HepG2 (cell line): ENCODE measurements around the gene ALDOA. TPM values are rescaled to one million over a fixed set of nuclear protein-coding genes. Genes with fewer than 3 reads are reported as not detected.

ENCODE experiments used
- EED ChIP-seq: sonication (generic); formaldehyde crosslinking; IDR thresholded peaks from 2 replicates; pipeline ENCODE4 v1.5.0; 2020; ENCODE audit warnings: mild to moderate bottlenecking, missing genetic modification reagents
- GATAD1 ChIP-seq: IDR thresholded peaks from 2 replicates; pipeline ENCODE4 v1.6.1; 2016; ENCODE audit warnings: missing genetic modification reagents, missing compliant biosample characterization
- RFX3 ChIP-seq: IDR thresholded peaks from 2 replicates; pipeline ENCODE4 v1.6.1; 2016; ENCODE audit warnings: missing biosample characterization, missing genetic modification reagents
- SPEN ChIP-seq: sonication (generic); formaldehyde crosslinking; IDR thresholded peaks from 2 replicates; pipeline ENCODE4 v1.5.1; 2020; ENCODE audit warnings: low read depth, mild to moderate bottlenecking, missing genetic modification reagents
- ZBTB38 ChIP-seq: sonication (generic); formaldehyde crosslinking; IDR thresholded peaks from 2 replicates; pipeline ENCODE4 v1.5.1; 2020; ENCODE audit warnings: mild to moderate bottlenecking, missing genetic modification reagents
- ZFX ChIP-seq: sonication (generic); formaldehyde crosslinking; IDR thresholded peaks from 2 replicates; pipeline ENCODE4 v1.4.0; 2020; ENCODE audit warnings: mild to moderate bottlenecking, low read depth, missing genetic modification reagents, moderate library complexity
- ZNF274 ChIP-seq: sonication (generic); formaldehyde crosslinking; IDR thresholded peaks from 2 replicates; pipeline ENCODE4 v1.5.1; 2020; ENCODE audit warnings: mild to moderate bottlenecking, missing genetic modification reagents
- ZNF296 ChIP-seq: sonication (generic); formaldehyde crosslinking; conservative IDR thresholded peaks from 2 replicates; pipeline ENCODE4 v1.5.0; 2020; ENCODE audit warnings: mild to moderate bottlenecking, missing genetic modification reagents
- ZNF33A ChIP-seq: sonication (generic); formaldehyde crosslinking; IDR thresholded peaks from 2 replicates; pipeline ENCODE4 v1.5.1; 2020; ENCODE audit warnings: missing genetic modification reagents, mild to moderate bottlenecking, moderate library complexity, borderline replicate concordance
- ZNF556 ChIP-seq: sonication (generic); formaldehyde crosslinking; IDR thresholded peaks from 2 replicates; pipeline ENCODE4 v1.4.0; 2020; ENCODE audit warnings: mild to moderate bottlenecking, missing genetic modification reagents, borderline replicate concordance
- ZNF619 ChIP-seq: sonication (generic); formaldehyde crosslinking; IDR thresholded peaks from 2 replicates; pipeline ENCODE4 v1.4.0; 2020; ENCODE audit warnings: mild to moderate bottlenecking, missing genetic modification reagents
- ZSCAN9 ChIP-seq: IDR thresholded peaks from 2 replicates; pipeline ENCODE4 v1.6.1; 2016; ENCODE audit warnings: borderline replicate concordance
- polyA plus RNA-seq, 8 experiments: library from polyadenylated mRNA; depleted of rRNA in 3 of 8; stranded (reverse) in 7 of 8; unstranded in 1 of 8; fragments of >200 nt; fragmentation: Illumina TruSeq in 4 of 8; extraction: Trizol in 4 of 8; gene quantifications; 2 replicates each; pipeline versions ENCODE4 v1.2.1 to v1.2.3, GENCODE V29; 2011 to 2016; ENCODE audit warnings: low read depth in 4 of 8, missing spikeins in 1 of 8, mixed read lengths in 1 of 8; ENCODE audit not compliant: insufficient read depth in 1 of 8
- total RNA-seq, 5 experiments: library from RNA; depleted of rRNA; stranded (reverse); fragments of >200 nt; fragmentation: Illumina TruSeq; extraction: Trizol; gene quantifications; 2 replicates each; pipeline ENCODE4 v1.2.3, GENCODE V29; 2016; ENCODE audit warnings: low read depth in 1 of 5
- TF ChIP-seq, protein P1 (sequence below), 2 experiments: sonication (generic) in 1 of 2; formaldehyde crosslinking in 1 of 2; IDR thresholded peaks; 2 replicates each; pipeline versions ENCODE4 v1.4.0 to v1.6.1; 2018 to 2020; ENCODE audit warnings: missing genetic modification reagents in 2 of 2, borderline replicate concordance in 1 of 2, low read depth in 1 of 2, mild to moderate bottlenecking in 1 of 2, missing biosample characterization in 1 of 2
- TF ChIP-seq, protein P2 (sequence below): sonication (generic); formaldehyde crosslinking; IDR thresholded peaks from 2 replicates; pipeline ENCODE4 v1.4.0; 2020; ENCODE audit warnings: missing genetic modification reagents
- TF ChIP-seq, protein P3 (sequence below): sonication (generic); formaldehyde crosslinking; IDR thresholded peaks from 2 replicates; pipeline ENCODE4 v1.4.0; 2020; ENCODE audit warnings: missing genetic modification reagents
- TF ChIP-seq, protein P4 (sequence below): sonication (generic); formaldehyde crosslinking; IDR thresholded peaks from 2 replicates; pipeline ENCODE4 v1.5.0; 2020; ENCODE audit warnings: mild to moderate bottlenecking, low read depth, missing genetic modification reagents, borderline replicate concordance
- TF ChIP-seq, protein P5 (sequence below): sonication (generic); formaldehyde crosslinking; conservative IDR thresholded peaks from 2 replicates; pipeline ENCODE4 v1.8.0; 2022; ENCODE audit warnings: missing genetic modification reagents

ALDOA gene
- total and polyA plus RNA-seq, 2 of the 13 experiments (the other 11 are each of a cell fraction or from before 2014, with no cell fraction given): 925 to 1,884 TPM

DNA sequence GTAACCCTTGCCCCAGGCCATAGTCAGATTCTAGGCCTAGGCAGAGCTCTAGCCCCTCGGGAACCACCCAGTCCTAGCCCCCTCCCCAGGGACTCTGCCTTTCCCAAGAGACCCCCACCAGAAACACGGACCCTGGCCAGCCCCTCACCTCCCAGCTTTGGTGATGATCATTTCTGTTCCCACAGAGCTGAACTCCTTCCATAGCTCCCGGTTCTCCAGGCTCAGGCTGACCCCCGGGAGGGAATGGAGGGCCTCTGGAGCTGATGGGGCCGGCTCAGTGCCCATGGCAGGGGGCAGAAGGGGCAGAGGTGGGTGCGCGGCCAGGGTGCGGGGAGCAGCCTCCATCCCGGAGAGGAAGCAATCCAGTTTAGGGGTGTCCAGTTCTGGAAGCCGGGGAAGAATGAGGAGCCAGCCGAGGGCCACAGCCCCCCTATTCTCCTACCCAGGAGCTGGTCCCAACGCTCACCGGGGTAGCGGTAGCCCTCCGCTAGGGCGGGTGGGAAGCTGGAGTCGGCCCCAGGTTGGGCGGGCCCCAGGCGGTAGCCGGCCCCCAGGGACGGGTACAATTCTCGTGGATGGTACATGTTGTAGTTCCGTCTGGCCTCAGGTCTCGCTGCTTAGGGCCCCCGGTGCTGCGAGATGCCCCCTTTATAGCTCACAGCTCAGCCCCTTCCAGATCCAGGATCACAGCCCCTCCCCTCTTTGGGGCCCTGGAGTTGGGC lies 25.2 kb downstream of the ALDOA start (continued):
- TF ChIP-seq, protein P1, sequence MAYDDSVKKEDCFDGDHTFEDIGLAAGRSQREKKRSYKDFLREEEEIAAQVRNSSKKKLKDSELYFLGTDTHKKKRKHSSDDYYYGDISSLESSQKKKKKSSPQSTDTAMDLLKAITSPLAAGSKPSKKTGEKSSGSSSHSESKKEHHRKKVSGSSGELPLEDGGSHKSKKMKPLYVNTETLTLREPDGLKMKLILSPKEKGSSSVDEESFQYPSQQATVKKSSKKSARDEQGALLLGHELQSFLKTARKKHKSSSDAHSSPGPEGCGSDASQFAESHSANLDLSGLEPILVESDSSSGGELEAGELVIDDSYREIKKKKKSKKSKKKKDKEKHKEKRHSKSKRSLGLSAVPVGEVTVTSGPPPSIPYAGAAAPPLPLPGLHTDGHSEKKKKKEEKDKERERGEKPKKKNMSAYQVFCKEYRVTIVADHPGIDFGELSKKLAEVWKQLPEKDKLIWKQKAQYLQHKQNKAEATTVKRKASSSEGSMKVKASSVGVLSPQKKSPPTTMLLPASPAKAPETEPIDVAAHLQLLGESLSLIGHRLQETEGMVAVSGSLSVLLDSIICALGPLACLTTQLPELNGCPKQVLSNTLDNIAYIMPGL (CRISPR knock-in tag; IDR thresholded peaks at IDR 0.05; ENCODE audit: borderline replicate concordance in 1 of 2, low read depth in 1 of 2): 0 out of 4 replicates have a peak, but pooled peaks of 1 of the 2 experiments have one; percentile 11
- TF ChIP-seq SPEN (CRISPR knock-in tag) (no peak), ZBTB38 (peak; percentile 43; the same call in 1 of the 2 replicates), ZNF296 (CRISPR knock-in tag) (peak; percentile 39; the same call in 1 of the 2 replicates), ZFX (CRISPR knock-in tag) (peak; percentile 40; the same call in 1 of the 2 replicates), RFX3 (CRISPR knock-in tag) (no peak), ZNF33A (CRISPR knock-in tag) (no peak), ZNF274 (CRISPR knock-in tag) (no peak), ZSCAN9 (CRISPR knock-in tag) (no peak), ZNF619 (no peak), EED (CRISPR knock-in tag) (0 out of 2 replicates have a peak, but pooled peaks have one; percentile 16), GATAD1 (CRISPR knock-in tag) (0 out of 2 replicates have a peak, but pooled peaks have one; percentile 6), ZNF556 (CRISPR knock-in tag) (0 out of 2 replicates have a peak, but pooled peaks have one; percentile 5)
- TF ChIP-seq, protein P2, sequence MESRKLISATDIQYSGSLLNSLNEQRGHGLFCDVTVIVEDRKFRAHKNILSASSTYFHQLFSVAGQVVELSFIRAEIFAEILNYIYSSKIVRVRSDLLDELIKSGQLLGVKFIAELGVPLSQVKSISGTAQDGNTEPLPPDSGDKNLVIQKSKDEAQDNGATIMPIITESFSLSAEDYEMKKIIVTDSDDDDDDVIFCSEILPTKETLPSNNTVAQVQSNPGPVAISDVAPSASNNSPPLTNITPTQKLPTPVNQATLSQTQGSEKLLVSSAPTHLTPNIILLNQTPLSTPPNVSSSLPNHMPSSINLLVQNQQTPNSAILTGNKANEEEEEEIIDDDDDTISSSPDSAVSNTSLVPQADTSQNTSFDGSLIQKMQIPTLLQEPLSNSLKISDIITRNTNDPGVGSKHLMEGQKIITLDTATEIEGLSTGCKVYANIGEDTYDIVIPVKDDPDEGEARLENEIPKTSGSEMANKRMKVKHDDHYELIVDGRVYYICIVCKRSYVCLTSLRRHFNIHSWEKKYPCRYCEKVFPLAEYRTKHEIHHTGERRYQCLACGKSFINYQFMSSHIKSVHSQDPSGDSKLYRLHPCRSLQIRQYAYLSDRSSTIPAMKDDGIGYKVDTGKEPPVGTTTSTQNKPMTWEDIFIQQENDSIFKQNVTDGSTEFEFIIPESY (CRISPR knock-in tag): peak; percentile 92
- TF ChIP-seq, protein P3, sequence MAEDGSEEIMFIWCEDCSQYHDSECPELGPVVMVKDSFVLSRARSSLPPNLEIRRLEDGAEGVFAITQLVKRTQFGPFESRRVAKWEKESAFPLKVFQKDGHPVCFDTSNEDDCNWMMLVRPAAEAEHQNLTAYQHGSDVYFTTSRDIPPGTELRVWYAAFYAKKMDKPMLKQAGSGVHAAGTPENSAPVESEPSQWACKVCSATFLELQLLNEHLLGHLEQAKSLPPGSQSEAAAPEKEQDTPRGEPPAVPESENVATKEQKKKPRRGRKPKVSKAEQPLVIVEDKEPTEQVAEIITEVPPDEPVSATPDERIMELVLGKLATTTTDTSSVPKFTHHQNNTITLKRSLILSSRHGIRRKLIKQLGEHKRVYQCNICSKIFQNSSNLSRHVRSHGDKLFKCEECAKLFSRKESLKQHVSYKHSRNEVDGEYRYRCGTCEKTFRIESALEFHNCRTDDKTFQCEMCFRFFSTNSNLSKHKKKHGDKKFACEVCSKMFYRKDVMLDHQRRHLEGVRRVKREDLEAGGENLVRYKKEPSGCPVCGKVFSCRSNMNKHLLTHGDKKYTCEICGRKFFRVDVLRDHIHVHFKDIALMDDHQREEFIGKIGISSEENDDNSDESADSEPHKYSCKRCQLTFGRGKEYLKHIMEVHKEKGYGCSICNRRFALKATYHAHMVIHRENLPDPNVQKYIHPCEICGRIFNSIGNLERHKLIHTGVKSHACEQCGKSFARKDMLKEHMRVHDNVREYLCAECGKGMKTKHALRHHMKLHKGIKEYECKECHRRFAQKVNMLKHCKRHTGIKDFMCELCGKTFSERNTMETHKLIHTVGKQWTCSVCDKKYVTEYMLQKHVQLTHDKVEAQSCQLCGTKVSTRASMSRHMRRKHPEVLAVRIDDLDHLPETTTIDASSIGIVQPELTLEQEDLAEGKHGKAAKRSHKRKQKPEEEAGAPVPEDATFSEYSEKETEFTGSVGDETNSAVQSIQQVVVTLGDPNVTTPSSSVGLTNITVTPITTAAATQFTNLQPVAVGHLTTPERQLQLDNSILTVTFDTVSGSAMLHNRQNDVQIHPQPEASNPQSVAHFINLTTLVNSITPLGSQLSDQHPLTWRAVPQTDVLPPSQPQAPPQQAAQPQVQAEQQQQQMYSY: no peak
- TF ChIP-seq, protein P4, sequence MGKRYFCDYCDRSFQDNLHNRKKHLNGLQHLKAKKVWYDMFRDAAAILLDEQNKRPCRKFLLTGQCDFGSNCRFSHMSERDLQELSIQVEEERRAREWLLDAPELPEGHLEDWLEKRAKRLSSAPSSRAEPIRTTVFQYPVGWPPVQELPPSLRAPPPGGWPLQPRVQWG (CRISPR knock-in tag): no peak
- TF ChIP-seq, protein P5, sequence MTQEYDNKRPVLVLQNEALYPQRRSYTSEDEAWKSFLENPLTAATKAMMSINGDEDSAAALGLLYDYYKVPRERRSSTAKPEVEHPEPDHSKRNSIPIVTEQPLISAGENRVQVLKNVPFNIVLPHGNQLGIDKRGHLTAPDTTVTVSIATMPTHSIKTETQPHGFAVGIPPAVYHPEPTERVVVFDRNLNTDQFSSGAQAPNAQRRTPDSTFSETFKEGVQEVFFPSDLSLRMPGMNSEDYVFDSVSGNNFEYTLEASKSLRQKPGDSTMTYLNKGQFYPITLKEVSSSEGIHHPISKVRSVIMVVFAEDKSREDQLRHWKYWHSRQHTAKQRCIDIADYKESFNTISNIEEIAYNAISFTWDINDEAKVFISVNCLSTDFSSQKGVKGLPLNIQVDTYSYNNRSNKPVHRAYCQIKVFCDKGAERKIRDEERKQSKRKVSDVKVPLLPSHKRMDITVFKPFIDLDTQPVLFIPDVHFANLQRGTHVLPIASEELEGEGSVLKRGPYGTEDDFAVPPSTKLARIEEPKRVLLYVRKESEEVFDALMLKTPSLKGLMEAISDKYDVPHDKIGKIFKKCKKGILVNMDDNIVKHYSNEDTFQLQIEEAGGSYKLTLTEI (CRISPR knock-in tag): no peak
